ENCODE measurements around the gene TBX2. TPM values are rescaled to one million over a fixed set of nuclear protein-coding genes. Genes with fewer than 3 reads are reported as not detected.
"Not testable (repeated sequence)": the region's sequence is repeated elsewhere in the genome, so short reads cannot be mapped to it uniquely, and the experiment has no call there.

TBX2 gene
- total RNA-seq, 1 donor from 2014 or later: 0.34 TPM

- no peak for DNase-seq
These were observed 36.6 kb downstream of the TBX2 start for GRCh38 chr17:61436273-61436672.

DNA sequence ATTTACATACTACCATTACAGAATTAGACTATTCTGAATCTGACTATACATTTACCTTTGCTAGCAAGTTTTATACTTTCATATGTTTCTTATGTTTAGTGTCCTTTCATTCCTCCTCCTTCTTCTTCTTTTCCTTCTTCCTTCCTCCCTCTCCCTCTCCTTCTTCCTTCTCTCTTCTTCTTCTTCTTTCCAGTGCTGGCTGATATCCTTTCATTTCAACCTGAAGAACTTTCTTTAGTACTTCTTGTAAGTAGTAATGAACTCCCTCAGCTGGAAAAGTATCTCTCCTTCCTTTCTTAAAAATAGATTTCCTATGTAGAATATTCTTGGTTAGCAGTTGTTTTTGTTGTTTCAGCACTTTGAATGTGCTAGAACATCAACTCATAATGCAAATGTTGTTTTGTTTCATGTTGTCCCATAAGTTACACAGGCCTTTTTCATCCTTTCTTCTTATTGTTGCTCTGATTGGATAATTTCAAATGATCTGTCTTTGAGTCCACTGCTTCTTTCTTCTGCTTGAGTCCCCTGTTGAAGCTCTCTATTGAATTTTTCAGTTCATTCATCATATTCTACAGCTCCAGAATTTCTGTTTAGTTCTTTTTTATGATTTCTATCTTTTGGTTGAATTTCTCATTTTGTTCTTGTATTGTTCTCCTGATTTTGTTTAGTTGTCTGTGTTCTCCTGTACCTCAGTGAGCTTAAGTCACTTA, 37.5 kb downstream of the TBX2 start:
- DNase-seq: no peak

DNA sequence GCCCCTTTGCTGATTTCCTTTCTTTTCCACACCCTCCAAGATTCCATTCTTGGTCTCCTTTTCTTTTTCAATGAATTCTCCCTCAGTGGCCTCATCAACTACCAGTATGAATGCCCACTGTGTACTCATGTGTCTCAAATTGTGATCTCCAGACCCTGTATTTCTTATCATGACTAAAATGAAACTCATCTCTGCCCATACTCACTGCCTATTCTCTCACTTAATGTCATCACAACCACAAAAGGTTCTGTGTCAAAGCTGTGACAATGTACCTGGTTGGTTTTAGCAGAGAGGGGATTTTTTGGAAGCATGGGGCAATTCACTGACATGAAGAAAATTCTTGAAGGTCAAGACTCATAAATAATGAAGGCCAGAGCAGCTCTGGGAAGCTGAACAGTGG, 41.1 kb downstream of the TBX2 start:
- DNase-seq: no peak

DNA sequence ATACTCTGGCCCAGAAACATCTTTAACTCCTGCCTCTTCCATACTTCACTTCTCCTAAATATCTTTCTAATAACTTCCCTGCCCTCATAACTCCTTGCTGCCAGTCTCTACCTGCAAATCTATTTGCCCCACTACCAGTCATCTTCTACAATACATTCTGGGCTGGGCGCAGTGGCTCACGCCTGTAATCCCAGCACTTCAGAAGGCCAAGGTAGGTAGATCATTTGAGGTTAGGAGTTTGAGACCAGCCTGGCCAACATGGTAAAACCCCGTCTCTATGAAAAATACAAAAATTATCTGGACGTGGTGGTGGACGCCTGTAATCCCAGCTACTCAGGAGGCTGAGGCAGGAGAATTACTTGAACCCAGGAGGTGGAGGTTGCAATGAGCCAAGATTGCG, 41.9 kb downstream of the TBX2 start:
- DNase-seq: not testable (repeated sequence)

DNA sequence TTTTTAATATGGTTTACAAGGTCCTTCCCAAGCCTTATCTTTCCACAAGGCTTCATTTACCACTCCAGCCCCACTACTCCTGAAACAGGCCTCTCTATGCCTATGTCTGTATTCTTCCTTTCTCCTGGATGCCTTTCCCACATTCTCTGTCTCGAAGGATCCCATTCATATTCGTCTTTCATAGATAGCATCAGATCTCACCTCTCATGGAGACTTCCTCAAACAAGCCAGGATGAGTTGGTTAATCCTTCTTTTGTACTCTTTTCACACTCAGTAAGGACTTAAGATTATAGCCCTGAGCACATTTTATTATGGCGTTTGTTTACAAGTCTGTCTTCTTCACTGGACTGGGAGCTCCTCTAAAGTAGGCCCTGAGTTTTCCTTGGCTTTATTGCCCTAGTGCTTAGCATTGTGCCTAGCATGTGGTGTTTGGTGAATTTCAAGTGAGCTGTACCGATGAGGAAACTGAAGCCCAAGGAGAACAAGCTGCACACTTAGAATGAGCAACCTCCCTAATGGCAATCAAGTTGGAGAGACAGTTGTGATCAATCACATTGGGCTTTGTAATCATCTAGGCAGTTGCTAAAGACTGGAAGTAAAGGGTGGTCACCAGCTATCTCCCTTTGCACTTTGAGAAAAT, 42.6 kb downstream of the TBX2 start:
- no peak for DNase-seq

GRCh38 chr17:61442878-61443474, 43.3 kb downstream of the TBX2 start:
- DNase-seq: no peak

DNA sequence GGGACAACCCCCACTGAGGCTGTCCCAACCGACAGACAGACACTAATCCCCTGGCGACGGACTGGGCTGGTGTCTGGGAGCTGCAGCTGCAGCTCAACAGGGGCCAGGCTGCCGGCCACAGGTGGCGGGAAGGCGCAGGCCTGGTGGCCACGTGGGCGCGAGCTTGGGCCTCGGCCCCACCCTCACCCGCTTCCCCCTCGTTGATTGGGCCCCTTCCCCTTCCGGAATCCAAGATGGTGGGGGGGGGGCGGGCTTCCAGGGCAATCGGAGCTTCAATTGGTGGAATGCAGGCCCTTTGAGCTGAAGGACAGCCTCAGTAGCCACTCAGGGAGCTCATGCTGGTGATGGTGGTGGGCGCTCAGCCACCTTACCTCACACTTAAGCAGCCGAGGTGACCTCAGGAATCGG, 43.8 kb downstream of the TBX2 start:
- no peak for DNase-seq

GRCh38 chr17:61444075-61444474, 44.4 kb downstream of the TBX2 start:
- no peak for DNase-seq

DNA sequence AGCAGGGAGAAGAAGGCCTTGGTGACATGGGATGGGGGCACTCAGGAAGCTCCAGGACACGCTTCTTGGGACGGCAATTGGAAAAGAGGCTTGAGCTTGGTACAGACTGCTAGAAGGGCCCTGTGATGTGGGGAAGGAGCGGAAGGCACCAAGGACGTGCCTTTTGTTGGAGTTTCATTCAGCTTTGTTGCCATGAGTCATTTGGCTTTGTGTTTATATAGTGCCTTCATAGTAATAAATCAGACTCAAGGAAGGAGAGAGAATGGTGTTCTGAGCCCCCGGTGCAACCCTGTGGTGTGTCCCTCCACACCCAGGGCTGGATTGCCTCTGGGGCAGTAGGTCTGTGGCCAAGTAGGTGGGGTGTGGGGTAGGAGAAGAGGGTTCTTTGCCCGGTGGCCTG, 45.2 kb downstream of the TBX2 start:
- no peak for DNase-seq

DNA sequence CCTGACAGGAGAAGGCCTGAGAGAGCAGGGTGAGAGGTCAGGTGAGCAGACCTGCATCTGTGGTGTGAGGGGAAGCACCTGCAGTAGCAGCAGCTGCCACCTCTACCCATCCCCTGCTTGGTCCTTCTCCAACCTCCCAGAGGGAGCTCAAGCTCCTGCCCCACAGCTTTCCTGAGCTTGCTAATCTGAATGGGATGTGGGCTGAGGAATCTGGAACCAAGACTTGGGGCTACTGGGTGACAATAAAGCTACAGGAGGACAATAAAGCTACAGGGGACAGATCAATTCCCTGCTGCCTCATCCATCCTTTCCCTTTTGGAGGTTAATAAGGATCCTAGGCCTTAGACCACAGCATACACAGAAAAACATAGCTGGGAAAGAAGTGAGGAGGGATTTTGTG, 47.7 kb downstream of the TBX2 start:
- DNase-seq: no peak

DNA sequence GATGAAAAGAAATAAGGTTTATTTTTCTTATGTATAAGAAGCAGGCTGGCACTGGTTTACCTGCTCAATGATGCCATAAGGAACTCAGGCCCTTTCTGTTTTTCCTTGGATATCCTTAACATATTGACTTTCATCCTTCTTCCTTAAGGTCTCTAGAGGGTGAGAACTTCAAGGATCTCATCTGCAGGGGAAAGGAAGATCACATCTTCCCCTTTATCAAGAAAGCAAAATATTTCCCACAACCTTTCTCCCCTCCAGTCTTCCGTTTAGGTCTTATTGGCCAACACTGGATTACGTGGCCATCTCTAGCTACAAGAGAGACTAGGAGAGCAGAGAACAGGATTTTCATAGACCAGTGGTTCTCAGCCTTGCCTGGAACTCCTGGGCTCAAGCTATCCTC, 48.4 kb downstream of the TBX2 start:
- no peak for DNase-seq

DNA sequence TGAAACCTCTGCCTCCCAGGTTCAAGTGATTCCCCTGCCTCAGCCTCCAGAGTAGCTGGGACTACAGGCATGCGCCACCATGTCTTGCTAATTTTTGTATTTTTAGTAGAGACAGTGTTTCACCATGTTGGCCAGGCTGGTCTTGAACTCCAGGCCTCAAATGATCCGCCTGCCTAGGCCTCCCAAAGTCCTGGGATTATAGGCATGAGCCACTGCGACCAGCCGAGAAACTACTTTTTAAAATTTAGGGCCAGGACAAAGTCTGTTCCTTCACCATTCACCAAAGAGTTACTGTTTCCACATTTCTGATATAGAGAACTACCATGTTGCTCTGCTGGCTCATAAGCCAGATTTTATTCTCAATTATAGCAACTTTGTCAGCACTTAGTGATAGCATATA, 49.5 kb downstream of the TBX2 start:
- not testable (repeated sequence) for DNase-seq

GRCh38 chr17:61449707-61450640, 50.3 kb downstream of the TBX2 start:
- DNase-seq: no peak

- DNase-seq: no peak
These were observed 51.2 kb downstream of the TBX2 start for GRCh38 chr17:61450641-61451537.

- peak; percentile 6 for DNase-seq
These were observed 52.1 kb downstream of the TBX2 start for GRCh38 chr17:61451538-61452300.

DNA sequence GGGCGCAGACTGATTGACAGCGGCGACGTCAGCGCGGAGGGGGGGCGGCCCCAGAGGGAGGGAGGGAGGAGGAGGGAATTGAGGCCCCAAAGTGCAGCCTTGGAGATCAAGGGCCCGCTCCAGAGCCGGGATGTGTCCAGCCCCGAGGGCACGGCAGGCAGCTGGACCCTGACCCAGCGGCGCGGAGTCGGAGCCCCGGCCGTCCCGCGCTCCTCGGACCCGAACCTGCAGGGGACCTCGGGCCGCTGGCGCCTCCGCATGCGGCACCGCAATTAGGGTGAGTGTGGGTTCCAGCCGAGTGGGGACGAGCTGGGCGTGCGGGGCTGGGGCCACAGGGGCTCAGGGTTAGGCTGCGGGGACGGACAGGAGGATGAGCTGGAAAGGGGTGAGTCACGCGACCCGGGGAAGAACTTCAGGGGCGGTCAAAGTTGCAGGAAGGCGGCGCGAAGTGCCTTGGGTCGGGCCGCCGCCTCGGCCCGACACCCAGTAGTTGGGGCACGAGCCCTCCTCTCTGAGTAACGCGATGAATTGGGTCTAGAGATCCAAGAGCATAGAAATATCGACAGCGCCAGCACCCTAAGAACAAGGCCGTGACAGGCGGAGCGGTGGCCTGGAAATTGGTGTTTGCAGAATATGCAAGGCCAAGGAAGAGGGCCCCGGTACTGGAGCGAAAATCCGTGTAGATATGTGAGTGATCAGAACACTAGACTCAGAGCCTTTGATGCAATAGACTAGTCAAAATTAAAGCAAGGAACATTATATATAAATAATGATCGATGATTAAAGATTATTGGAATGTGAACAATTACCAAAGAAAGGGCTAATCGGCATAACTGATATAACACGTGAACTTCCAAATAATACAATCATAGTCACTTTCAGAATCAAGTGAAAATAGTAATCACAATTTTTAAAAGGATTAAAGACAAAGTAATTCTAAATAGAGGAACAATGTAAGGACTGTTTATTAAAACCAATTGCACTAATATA, 53.0 kb downstream of the TBX2 start, which contains the start of gene TBX4:
TBX4 (plus strand) TSS at position 122 of the 990 bp plus-strand sequence. CDS start 4,069 bp downstream, outside the sequence.
- DNase-seq: no peak

DNA sequence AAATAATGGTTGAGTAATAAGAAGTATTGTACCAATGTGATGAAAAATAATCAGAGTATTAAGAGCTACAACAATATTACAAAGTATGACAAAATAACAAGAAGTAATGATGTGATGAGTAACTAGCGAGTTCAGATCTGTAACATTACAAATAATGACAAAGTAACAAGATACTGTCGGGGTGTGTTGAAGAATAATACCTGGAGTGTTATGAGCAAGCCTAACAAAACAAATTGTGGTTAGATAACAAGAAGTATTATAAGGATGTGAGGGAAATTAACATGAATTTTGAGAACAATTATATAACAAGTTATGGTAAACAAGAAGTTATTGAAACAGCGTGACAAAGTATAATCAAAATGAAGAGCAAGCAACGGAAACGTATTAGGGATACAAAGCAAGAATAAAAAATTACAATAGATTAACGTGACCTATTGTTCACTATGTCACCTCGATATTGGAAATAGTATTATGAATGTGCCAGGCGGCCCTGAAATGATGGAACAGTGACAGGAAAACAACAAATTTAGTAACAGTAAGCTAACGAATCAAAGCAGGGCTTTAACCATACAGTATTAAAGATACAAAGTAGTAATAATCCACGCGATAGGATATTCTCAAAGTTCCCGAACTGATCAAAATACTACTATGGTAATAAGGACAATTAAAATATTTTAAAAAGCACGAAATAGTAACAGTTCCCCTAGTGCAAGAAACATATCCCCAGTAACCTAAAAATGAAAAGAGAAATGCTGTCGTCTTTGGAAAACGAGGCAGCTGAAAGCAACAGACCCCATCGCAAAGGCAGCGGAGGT, 54.1 kb downstream of the TBX2 start:
- DNase-seq: no peak
